ENCODE measurements around the gene SNRPD2. TPM values are rescaled to one million over a fixed set of nuclear protein-coding genes. Genes with fewer than 3 reads are reported as not detected.

SNRPD2 gene
- total and polyA plus RNA-seq, 2 of the 8 experiments (the other 6 are each of a cell fraction or from before 2014, with no cell fraction given), result 645 to 759 TPM

- TF ChIP-seq, protein P1, sequence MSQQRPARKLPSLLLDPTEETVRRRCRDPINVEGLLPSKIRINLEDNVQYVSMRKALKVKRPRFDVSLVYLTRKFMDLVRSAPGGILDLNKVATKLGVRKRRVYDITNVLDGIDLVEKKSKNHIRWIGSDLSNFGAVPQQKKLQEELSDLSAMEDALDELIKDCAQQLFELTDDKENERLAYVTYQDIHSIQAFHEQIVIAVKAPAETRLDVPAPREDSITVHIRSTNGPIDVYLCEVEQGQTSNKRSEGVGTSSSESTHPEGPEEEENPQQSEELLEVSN (IDR thresholded peaks at IDR 0.05), result peak; percentile 64
Observed at GRCh38 chr19:45641274-45642105, 50.3 kb downstream of the SNRPD2 start (continued).

All from H1 (cell line).